ENCODE data around the gene OBP2A.

- no peak for TF ChIP-seq EZH2 (optimal IDR thresholded peaks at IDR 0.05; ENCODE audit: low read depth, low read length)
- TF ChIP-seq, protein P1, sequence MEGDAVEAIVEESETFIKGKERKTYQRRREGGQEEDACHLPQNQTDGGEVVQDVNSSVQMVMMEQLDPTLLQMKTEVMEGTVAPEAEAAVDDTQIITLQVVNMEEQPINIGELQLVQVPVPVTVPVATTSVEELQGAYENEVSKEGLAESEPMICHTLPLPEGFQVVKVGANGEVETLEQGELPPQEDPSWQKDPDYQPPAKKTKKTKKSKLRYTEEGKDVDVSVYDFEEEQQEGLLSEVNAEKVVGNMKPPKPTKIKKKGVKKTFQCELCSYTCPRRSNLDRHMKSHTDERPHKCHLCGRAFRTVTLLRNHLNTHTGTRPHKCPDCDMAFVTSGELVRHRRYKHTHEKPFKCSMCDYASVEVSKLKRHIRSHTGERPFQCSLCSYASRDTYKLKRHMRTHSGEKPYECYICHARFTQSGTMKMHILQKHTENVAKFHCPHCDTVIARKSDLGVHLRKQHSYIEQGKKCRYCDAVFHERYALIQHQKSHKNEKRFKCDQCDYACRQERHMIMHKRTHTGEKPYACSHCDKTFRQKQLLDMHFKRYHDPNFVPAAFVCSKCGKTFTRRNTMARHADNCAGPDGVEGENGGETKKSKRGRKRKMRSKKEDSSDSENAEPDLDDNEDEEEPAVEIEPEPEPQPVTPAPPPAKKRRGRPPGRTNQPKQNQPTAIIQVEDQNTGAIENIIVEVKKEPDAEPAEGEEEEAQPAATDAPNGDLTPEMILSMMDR (IDR thresholded peaks at IDR 0.05; ENCODE audit: low read length): no peak
Observed at GRCh38 chr9:135522931-135523330, 23.0 kb upstream of the OBP2A start.
